HepG2 (cell line): ENCODE data around the gene VPS11. TPM values are rescaled to one million over a fixed set of nuclear protein-coding genes. Genes with fewer than 3 reads are reported as not detected.

Experiments
- ATF7-NPFF ChIP-seq: sonication (generic); formaldehyde crosslinking; IDR thresholded peaks from 2 replicates; pipeline ENCODE4 v1.8.1; 2023; ENCODE audit warnings: mild to moderate bottlenecking, low read depth, missing genetic modification reagents, moderate library complexity
- DBP ChIP-seq: sonication (generic); formaldehyde crosslinking; IDR thresholded peaks from 2 replicates; pipeline ENCODE4 v1.4.0; 2020; ENCODE audit warnings: missing genetic modification reagents; ENCODE audit errors: not compliant biosample characterization
- IRF9 ChIP-seq: sonication (generic); formaldehyde crosslinking; IDR thresholded peaks from 2 replicates; pipeline ENCODE4 v1.8.0; 2022; ENCODE audit warnings: missing genetic modification reagents, mild to moderate bottlenecking, borderline replicate concordance
- MAZ ChIP-seq, 2 experiments: sonication (generic) in 1 of 2; formaldehyde crosslinking in 1 of 2; IDR thresholded peaks; 2 replicates each; pipeline versions ENCODE4 v1.5.0 to v1.6.1; 2012 to 2020; ENCODE audit warnings: low read depth in 2 of 2, mild to moderate bottlenecking in 2 of 2, borderline replicate concordance in 1 of 2, improper control_type of control experiment in 1 of 2, low read length in 1 of 2, missing genetic modification reagents in 1 of 2, moderate library complexity in 1 of 2
- POLR2AphosphoS2 ChIP-seq: IDR thresholded peaks from 2 replicates; pipeline ENCODE4 v1.6.1; 2011; ENCODE audit warnings: low read depth, low read length, improper control_type of control experiment
- RFX3 ChIP-seq: IDR thresholded peaks from 2 replicates; pipeline ENCODE4 v1.6.1; 2016; ENCODE audit warnings: missing biosample characterization, missing genetic modification reagents
- ZBTB8A ChIP-seq: sonication (generic); formaldehyde crosslinking; IDR thresholded peaks from 2 replicates; pipeline ENCODE4 v1.4.0; 2020; ENCODE audit warnings: mild to moderate bottlenecking, low read depth, missing genetic modification reagents, borderline replicate concordance
- ZFP62 ChIP-seq: sonication (generic); formaldehyde crosslinking; IDR thresholded peaks from 2 replicates; pipeline ENCODE4 v1.4.0; 2020; ENCODE audit warnings: missing genetic modification reagents
- ZNF10 ChIP-seq: sonication (generic); formaldehyde crosslinking; IDR thresholded peaks from 2 replicates; pipeline ENCODE4 v1.4.0; 2020; ENCODE audit warnings: mild to moderate bottlenecking, low read depth, missing genetic modification reagents, borderline replicate concordance
- ZNF142 ChIP-seq: sonication (generic); formaldehyde crosslinking; IDR thresholded peaks from 2 replicates; pipeline ENCODE4 v1.4.0; 2020; ENCODE audit warnings: missing genetic modification reagents
- ZNF264 ChIP-seq: sonication (generic); formaldehyde crosslinking; IDR thresholded peaks from 2 replicates; pipeline ENCODE4 v1.4.0; 2020; ENCODE audit warnings: missing genetic modification reagents
- ZNF512B ChIP-seq: sonication (generic); formaldehyde crosslinking; IDR thresholded peaks from 2 replicates; pipeline ENCODE4 v1.5.1; 2020; ENCODE audit warnings: missing genetic modification reagents, mild to moderate bottlenecking, borderline replicate concordance
- ZNF564 ChIP-seq: sonication (generic); formaldehyde crosslinking; IDR thresholded peaks from 2 replicates; pipeline ENCODE4 v1.8.1; 2023; ENCODE audit warnings: mild to moderate bottlenecking, missing genetic modification reagents
- ZNF619 ChIP-seq: sonication (generic); formaldehyde crosslinking; IDR thresholded peaks from 2 replicates; pipeline ENCODE4 v1.4.0; 2020; ENCODE audit warnings: mild to moderate bottlenecking, missing genetic modification reagents
- ZNF678 ChIP-seq: sonication (generic); formaldehyde crosslinking; IDR thresholded peaks from 2 replicates; pipeline ENCODE4 v1.4.0; 2020; ENCODE audit warnings: mild to moderate bottlenecking, missing genetic modification reagents
- ZNF781 ChIP-seq: sonication (generic); formaldehyde crosslinking; IDR thresholded peaks from 2 replicates; pipeline ENCODE4 v1.5.1; 2020; ENCODE audit warnings: borderline replicate concordance, mild to moderate bottlenecking, missing genetic modification reagents; ENCODE audit errors: not compliant biosample characterization
- polyA plus RNA-seq, 8 experiments: library from polyadenylated mRNA; depleted of rRNA in 3 of 8; stranded (reverse) in 7 of 8; unstranded in 1 of 8; fragments of >200 nt; fragmentation: Illumina TruSeq in 4 of 8; extraction: Trizol in 4 of 8; gene quantifications; 2 replicates each; pipeline versions ENCODE4 v1.2.1 to v1.2.3, GENCODE V29; 2011 to 2016; ENCODE audit warnings: low read depth in 4 of 8, missing spikeins in 1 of 8, mixed read lengths in 1 of 8; ENCODE audit not compliant: insufficient read depth in 1 of 8
- total RNA-seq, 5 experiments: library from RNA; depleted of rRNA; stranded (reverse); fragments of >200 nt; fragmentation: Illumina TruSeq; extraction: Trizol; gene quantifications; 2 replicates each; pipeline ENCODE4 v1.2.3, GENCODE V29; 2016; ENCODE audit warnings: low read depth in 1 of 5

The VPS11 gene
- total and polyA plus RNA-seq, 2 of the 13 experiments (the other 11 are each of a cell fraction or from before 2014, with no cell fraction given) = 13.7 to 21.6 TPM

- no peak for TF ChIP-seq DBP (CRISPR knock-in tag)
- TF ChIP-seq ZNF619 (CRISPR knock-in tag) = 0 out of 2 replicates have a peak, but pooled peaks have one; percentile 21
- TF ChIP-seq ZBTB8A = no peak
- TF ChIP-seq ZNF678 (CRISPR knock-in tag) = no peak
- peak; percentile 90 for TF ChIP-seq ZNF564
- 0 out of 2 replicates have a peak, but pooled peaks have one; percentile 2 for TF ChIP-seq ZNF142 (CRISPR knock-in tag)
- TF ChIP-seq ATF7-NPFF = peak; percentile 73; the same call in 1 of the 2 replicates
- peak; percentile 19; the same call in 1 of the 2 replicates for TF ChIP-seq ZNF264 (CRISPR knock-in tag)
- no peak for TF ChIP-seq ZNF10 (CRISPR knock-in tag)
- TF ChIP-seq MAZ (IDR thresholded peaks at IDR 0.05; ENCODE audit: borderline replicate concordance, low read depth, low read length) = peak; percentile 92
- TF ChIP-seq MAZ (CRISPR knock-in tag; IDR thresholded peaks at IDR 0.05; ENCODE audit: low read depth) = peak; percentile 86; the same call in 1 of the 2 replicates
- TF ChIP-seq POLR2AphosphoS2 = no peak
- peak; percentile 68 for TF ChIP-seq ZNF781
- TF ChIP-seq IRF9 (CRISPR knock-in tag) = peak; percentile 40; the same call in 1 of the 2 replicates
- TF ChIP-seq ZFP62 (CRISPR knock-in tag) = no peak
- no peak for TF ChIP-seq ZNF512B
- TF ChIP-seq RFX3 (CRISPR knock-in tag) = no peak
Observed at GRCh38 chr11:119018074-119018938, 49.3 kb upstream of the VPS11 start, which contains the start of the genes RPS25 and TRAPPC4 (continued).
